Myocyte (in vitro differentiated cells): Measurements from ENCODE around the gene FNDC7. TPM values are rescaled to one million over a fixed set of nuclear protein-coding genes. Genes with fewer than 3 reads are reported as not detected.
"Not testable (repeated sequence)": the region's sequence is repeated elsewhere in the genome, so short reads cannot be mapped to it uniquely, and the experiment has no call there.

Experiments used
- DNase-seq: peaks from one replicate; pipeline ENCODE4 v3.0.0-alpha.2; 2012; ENCODE audit warnings: low read depth
- total RNA-seq: library from RNA; depleted of rRNA; stranded (reverse); fragments of >200 nt; gene quantifications from 2 replicates; pipeline ENCODE4 v1.2.3, GENCODE V29; 2014

Gene FNDC7
- total RNA-seq, 1 donor from 2014 or later, result not detected

GRCh38 chr1:108734171-108734865 lies 21.6 kb downstream of the FNDC7 start:
- DNase-seq, result no peak

- no peak for DNase-seq
These were observed 29.5 kb downstream of the FNDC7 start for GRCh38 chr1:108742253-108742652.

GRCh38 chr1:108745980-108746381 lies 33.3 kb downstream of the FNDC7 start:
- no peak for DNase-seq

DNA sequence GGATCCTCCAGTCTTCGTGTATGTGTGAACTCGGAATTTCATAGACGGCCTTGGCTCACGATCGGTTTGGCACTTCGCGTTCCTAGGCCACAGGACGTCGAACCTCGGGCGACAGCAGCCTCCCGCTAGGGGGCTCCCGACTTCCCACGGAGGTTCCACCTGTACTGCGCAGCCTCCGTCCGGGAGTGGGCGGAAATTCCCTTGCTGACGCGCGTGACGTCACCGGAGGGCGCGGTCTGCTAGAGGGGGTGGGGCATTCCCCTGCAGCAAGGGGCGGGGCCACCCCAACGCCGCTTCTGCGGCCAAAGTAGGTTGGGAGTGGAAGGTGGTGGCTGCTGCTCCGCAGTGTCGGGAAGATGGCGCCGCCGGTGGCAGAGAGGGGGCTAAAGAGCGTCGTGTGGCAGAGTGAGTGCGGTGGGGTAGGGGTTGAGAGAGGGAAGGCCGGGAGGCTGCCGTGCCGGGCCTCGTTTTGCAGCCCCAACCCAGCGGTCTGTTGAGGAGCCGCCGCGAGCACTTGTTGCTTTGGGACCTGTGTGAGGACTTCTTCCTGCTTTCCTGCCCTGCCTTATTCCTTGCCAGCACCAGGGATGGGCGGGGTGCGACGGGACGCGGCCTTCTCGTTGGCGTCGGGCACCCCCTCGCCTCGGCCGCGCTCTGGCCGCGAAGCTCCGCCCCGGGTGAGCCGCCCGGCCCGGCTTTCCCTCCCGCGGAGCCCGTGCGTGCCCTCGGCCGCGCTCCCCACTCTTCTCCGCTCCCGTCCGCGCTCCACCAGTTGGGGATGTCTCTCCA lies 33.9 kb downstream of the FNDC7 start, which contains the start of gene STXBP3:
STXBP3 (plus strand) TSS at position 293 of the 789 bp plus-strand sequence; CDS start at position 357, 64 bp downstream.
- DNase-seq, result peak; percentile 97

DNA sequence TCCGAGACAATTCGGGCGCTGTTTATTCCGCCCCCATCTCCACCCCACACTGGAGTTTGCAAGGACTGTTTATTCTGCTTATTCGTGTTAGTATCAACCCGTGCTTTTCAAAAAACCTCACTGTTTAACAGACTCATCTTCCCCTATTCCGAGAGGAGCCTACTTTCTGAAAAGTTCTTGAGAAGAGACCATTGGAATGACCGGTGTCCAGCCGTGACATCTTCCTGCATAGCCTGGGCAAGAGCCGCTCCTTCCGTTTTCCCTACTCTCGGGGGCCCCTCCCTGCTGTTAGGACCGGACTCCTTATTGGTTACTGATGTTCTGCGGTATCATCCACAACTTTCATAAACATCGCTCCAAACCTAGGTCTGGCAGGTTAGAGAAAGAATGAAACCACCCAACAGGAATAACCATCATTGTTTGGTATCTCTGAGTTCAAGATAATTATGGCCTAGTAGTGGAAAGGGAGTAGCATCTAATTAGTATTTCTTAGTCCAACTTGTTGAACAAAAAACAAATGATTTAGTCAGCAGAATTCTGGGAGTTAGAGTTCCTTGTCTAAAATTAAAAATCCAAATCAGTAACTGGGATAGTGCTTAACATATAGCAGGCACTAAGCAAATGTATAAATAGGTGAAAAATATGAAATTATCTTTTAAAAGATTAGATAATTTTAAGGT lies 34.6 kb downstream of the FNDC7 start:
- peak; percentile 85 for DNase-seq

DNA sequence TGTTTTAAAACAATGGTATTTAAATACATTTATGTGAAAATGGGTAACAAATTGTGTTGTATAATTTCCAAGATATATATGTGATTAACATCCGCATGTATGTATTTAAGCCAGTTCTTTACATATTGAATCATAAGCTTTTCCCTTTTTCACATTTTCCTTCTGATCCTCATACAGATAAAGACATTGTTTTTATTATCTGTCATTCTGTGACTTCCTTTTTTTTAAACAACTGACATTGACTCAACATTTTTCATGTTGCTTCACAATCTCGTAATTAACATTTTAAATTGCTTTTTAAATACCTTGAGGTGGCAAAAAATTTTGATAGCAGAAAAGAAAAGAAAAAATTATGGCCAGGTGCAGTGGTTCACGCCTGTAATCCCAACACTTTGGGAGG lies 35.2 kb downstream of the FNDC7 start:
- no peak for DNase-seq

DNA sequence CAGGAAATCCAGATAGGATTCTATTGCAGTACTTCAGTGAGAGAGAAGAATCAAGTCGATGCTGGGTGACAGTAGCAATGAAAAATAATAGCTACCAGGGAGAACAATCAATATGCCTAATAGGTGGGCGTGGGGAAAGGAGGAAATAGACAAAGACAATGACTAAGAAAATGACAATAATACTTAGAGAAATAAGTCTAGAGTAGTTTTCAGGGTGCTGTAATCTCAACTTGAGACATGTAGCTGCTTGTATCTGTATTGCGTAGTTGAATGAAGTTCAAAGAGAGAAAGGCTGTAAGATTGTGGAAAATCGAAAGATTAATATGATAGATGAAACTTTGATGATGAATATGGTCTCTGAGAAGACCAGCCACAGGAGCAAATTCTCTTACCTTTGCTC lies 36.4 kb downstream of the FNDC7 start:
- DNase-seq, result no peak

- DNase-seq, result no peak
These were observed 37.9 kb downstream of the FNDC7 start for GRCh38 chr1:108750476-108751181.

DNA sequence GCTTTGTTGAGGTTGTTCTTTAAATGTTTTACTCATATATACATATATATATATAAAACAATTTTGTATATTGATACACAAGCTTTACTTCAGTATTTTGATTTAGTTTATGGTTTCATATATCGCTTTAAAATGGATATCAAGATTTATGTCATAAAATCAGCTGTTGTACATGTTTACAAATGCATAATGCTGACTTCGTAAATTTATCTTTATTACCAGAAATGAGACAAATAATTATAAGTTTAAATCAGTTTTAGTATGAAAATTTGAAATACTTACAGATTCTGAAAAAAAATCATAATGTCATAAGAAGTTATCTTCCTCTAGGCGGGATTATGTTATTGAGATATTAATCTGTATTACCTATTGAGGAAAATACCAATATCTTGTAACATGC lies 40.7 kb downstream of the FNDC7 start:
- DNase-seq, result no peak

DNA sequence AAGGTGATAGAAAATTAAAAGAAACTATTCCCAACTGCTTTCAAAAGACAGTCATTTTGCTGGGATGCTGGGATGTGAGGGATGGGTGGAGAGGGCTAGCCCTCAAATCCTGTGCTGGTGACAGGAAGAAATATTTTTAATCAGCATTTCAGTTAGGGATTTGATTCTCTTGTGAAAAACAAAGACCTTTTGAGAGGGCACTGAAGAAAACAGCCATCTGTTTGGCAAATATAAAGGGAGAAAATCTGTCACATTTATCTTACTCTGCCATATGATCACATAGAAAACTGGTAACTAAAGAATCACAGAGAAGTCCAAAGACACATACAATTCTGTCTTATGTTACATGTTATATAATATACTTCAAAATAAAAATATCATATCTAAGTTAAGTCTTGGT lies 46.1 kb downstream of the FNDC7 start:
- DNase-seq, result no peak

DNA sequence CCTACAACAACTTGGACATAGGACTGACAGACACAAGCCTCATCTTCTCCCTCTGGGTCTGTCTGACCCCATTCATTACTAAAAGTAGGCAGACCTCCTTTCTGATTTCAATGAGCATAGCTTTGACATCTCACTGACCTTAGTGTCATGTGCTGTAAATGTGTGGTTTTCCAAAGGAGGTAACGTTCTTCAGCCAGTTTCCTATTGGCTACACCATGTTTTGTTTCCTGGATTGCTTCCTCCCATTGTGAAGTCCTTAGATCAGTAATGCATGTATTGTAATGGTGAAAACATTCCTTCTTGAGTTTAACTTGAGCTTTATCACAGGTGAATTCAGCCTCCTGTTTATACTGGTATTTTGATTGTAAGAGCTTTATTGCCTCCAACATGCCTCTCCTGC lies 54.4 kb downstream of the FNDC7 start:
- no peak for DNase-seq

DNA sequence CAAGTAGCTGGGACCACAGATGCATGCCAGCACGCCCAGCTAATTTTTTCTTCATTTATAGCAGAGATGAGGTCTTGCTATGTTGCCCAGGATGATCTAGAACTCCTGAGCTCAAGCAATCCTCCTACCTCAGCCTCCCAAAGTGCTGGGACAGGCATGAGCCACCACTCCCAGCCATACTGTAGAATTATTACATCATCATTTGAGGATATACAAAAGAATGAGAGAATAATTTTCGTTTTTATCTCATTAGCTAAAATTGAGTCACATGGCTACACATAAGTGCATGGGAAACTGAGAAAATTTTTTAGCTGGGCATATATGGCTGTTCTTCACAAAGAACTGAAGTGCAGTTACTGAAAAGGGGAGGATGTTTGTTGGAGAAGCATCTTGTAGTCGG lies 55.0 kb downstream of the FNDC7 start:
- DNase-seq, result no peak

GRCh38 chr1:108777839-108778238 lies 65.1 kb downstream of the FNDC7 start:
- DNase-seq, result no peak

GRCh38 chr1:108779455-108779854 lies 66.7 kb downstream of the FNDC7 start:
- DNase-seq, result no peak

- DNase-seq, result no peak
These were observed 68.3 kb downstream of the FNDC7 start for GRCh38 chr1:108780937-108781574.

DNA sequence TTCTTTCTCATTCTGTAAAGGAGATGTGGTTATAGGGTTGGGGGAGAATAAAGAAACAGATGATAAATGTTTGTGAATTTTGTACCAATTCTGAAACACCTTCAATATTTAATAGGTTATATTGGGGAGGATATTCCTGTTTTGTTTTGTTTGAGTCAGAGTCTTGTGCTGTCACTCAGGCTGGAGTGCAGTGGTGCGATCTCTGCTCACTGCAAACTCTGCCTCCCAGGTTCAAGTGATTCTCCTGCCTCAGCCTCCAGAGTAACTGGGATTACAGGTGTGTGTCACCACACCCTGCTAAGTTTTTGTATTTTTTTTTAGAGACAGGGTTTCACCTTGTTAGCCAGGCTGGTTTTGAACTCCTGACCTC lies 68.9 kb downstream of the FNDC7 start:
- not testable (repeated sequence) for DNase-seq

GRCh38 chr1:108785264-108785663 lies 72.6 kb downstream of the FNDC7 start:
- DNase-seq, result no peak

DNA sequence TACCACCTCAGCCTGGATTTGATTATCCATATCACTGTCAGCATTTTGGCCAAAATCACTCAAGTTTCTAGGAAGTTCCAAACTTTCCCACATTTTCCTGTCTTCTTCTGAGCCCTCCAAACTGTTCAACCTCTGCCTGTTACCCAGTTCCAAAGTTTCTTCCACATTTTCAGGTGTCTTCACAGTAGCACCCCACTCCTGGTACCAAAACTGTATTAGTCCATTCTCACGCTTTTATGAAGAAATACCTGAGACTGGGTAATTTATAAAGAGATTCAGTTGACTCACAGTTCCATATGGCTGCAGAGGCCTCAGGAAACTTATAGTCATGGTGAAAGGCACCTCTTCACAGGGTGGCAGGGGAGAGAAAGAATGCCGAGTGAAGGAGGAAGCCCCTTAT lies 73.2 kb downstream of the FNDC7 start:
- no peak for DNase-seq

- no peak for DNase-seq
These were observed 79.1 kb downstream of the FNDC7 start for GRCh38 chr1:108791790-108792189.
